HepG2 (cell line): ENCODE results near the gene ABCG8. TPM values are rescaled to one million over a fixed set of nuclear protein-coding genes. Genes with fewer than 3 reads are reported as not detected.

Source experiments
- ARNTL ChIP-seq: sonication (generic); formaldehyde crosslinking; IDR thresholded peaks from 2 replicates; pipeline ENCODE4 v1.4.0; 2020; ENCODE audit warnings: mild to moderate bottlenecking, missing genetic modification reagents
- IKZF4 ChIP-seq: sonication (generic); formaldehyde crosslinking; IDR thresholded peaks from 2 replicates; pipeline ENCODE4 v1.5.1; 2020; ENCODE audit warnings: borderline replicate concordance, mild to moderate bottlenecking, low read depth, missing genetic modification reagents; ENCODE audit errors: not compliant biosample characterization
- JDP2 ChIP-seq: sonication (generic); formaldehyde crosslinking; IDR thresholded peaks from 2 replicates; pipeline ENCODE4 v1.8.1; 2022; ENCODE audit warnings: missing genetic modification reagents, borderline replicate concordance
- NR2C2 ChIP-seq: sonication (generic); formaldehyde crosslinking; IDR thresholded peaks from 2 replicates; pipeline ENCODE4 v1.4.0; 2020; ENCODE audit warnings: missing genetic modification reagents, mild to moderate bottlenecking, moderate library complexity, borderline replicate concordance
- PCBP2 ChIP-seq: fragments of 200-400 bp; formaldehyde crosslinking; optimal IDR thresholded peaks from 2 replicates; pipeline ENCODE3; 2018; ENCODE audit warnings: low read length, low read depth; ENCODE audit not compliant: poor library complexity, severe bottlenecking
- POLR2AphosphoS2 ChIP-seq: IDR thresholded peaks from 2 replicates; pipeline ENCODE4 v1.6.1; 2011; ENCODE audit warnings: low read depth, low read length, improper control_type of control experiment
- PRPF4 ChIP-seq: fragments of 200-400 bp; formaldehyde crosslinking; IDR thresholded peaks from 2 replicates; pipeline ENCODE4 v1.6.1; 2016; ENCODE audit warnings: low read length, low read depth; ENCODE audit not compliant: poor library complexity, severe bottlenecking
- TBX2 ChIP-seq: sonication (generic); formaldehyde crosslinking; IDR thresholded peaks from 2 replicates; pipeline ENCODE4 v1.5.0; 2020; ENCODE audit warnings: missing genetic modification reagents, mild to moderate bottlenecking, borderline replicate concordance
- ZC3H13 ChIP-seq: sonication (generic); formaldehyde crosslinking; IDR thresholded peaks from 2 replicates; pipeline ENCODE4 v1.8.1; 2023; ENCODE audit warnings: mild to moderate bottlenecking, missing genetic modification reagents, moderate library complexity
- ZFP36L2 ChIP-seq: sonication (generic); formaldehyde crosslinking; IDR thresholded peaks from 2 replicates; pipeline ENCODE4 v1.4.0; 2020; ENCODE audit warnings: missing genetic modification reagents
- ZIK1 ChIP-seq: sonication (generic); formaldehyde crosslinking; IDR thresholded peaks from 2 replicates; pipeline ENCODE4 v1.5.0; 2020; ENCODE audit warnings: mild to moderate bottlenecking, low read depth, missing genetic modification reagents, borderline replicate concordance
- ZMYM2 ChIP-seq: sonication (generic); formaldehyde crosslinking; IDR thresholded peaks from 2 replicates; pipeline ENCODE4 v1.8.0; 2022; ENCODE audit warnings: mild to moderate bottlenecking, missing genetic modification reagents
- ZNF124 ChIP-seq: sonication (generic); formaldehyde crosslinking; IDR thresholded peaks from 2 replicates; pipeline ENCODE4 v1.4.0; 2020; ENCODE audit warnings: missing genetic modification reagents
- ZNF263 ChIP-seq: sonication (generic); formaldehyde crosslinking; IDR thresholded peaks from 2 replicates; pipeline ENCODE4 v1.4.0; 2020; ENCODE audit warnings: missing genetic modification reagents
- ZNF276 ChIP-seq: sonication (generic); formaldehyde crosslinking; IDR thresholded peaks from 2 replicates; pipeline ENCODE4 v1.4.0; 2020; ENCODE audit warnings: mild to moderate bottlenecking, low read depth, missing genetic modification reagents
- ZNF280B ChIP-seq: sonication (generic); formaldehyde crosslinking; IDR thresholded peaks from 2 replicates; pipeline ENCODE4 v1.5.0; 2020; ENCODE audit warnings: missing genetic modification reagents, mild to moderate bottlenecking, borderline replicate concordance
- ZNF282 ChIP-seq: fragments of 450-650 bp; IDR thresholded peaks from 2 replicates; pipeline ENCODE4 v1.6.1; 2018; ENCODE audit not compliant: partially characterized antibody
- ZNF3 ChIP-seq: IDR thresholded peaks from 2 replicates; pipeline ENCODE4 v1.7.0; 2017; ENCODE audit warnings: inconsistent platforms
- ZNF629 ChIP-seq: sonication (generic); formaldehyde crosslinking; conservative IDR thresholded peaks from 2 replicates; pipeline ENCODE4 v1.5.0; 2020; ENCODE audit warnings: missing genetic modification reagents
- ZNF646 ChIP-seq: sonication (generic); formaldehyde crosslinking; IDR thresholded peaks from 2 replicates; pipeline ENCODE4 v1.9.0; 2021; ENCODE audit warnings: mild to moderate bottlenecking, missing genetic modification reagents
- ZNF792 ChIP-seq: IDR thresholded peaks from 2 replicates; pipeline ENCODE4 v1.6.1; 2016
- polyA plus RNA-seq, 8 experiments: library from polyadenylated mRNA; depleted of rRNA in 3 of 8; stranded (reverse) in 7 of 8; unstranded in 1 of 8; fragments of >200 nt; fragmentation: Illumina TruSeq in 4 of 8; extraction: Trizol in 4 of 8; gene quantifications; 2 replicates each; pipeline versions ENCODE4 v1.2.1 to v1.2.3, GENCODE V29; 2011 to 2016; ENCODE audit warnings: low read depth in 4 of 8, missing spikeins in 1 of 8, mixed read lengths in 1 of 8; ENCODE audit not compliant: insufficient read depth in 1 of 8
- total RNA-seq, 5 experiments: library from RNA; depleted of rRNA; stranded (reverse); fragments of >200 nt; fragmentation: Illumina TruSeq; extraction: Trizol; gene quantifications; 2 replicates each; pipeline ENCODE4 v1.2.3, GENCODE V29; 2016; ENCODE audit warnings: low read depth in 1 of 5

Gene ABCG8
- total and polyA plus RNA-seq, 2 of the 13 experiments (the other 11 are each of a cell fraction or from before 2014, with no cell fraction given), result 8.1 to 8.8 TPM

- TF ChIP-seq ZNF280B (CRISPR knock-in tag), result 0 out of 2 replicates have a peak, but pooled peaks have one; percentile 67
- no peak for TF ChIP-seq PRPF4
- no peak for TF ChIP-seq ARNTL (CRISPR knock-in tag)
- no peak for TF ChIP-seq ZNF792 (CRISPR knock-in tag)
- TF ChIP-seq POLR2AphosphoS2, result no peak
- no peak for TF ChIP-seq IKZF4 (CRISPR knock-in tag)
- no peak for TF ChIP-seq ZNF629 (CRISPR knock-in tag)
- TF ChIP-seq ZNF276 (CRISPR knock-in tag), result no peak
- TF ChIP-seq PCBP2, result no peak
- no peak for TF ChIP-seq ZIK1
- TF ChIP-seq ZFP36L2 (CRISPR knock-in tag), result no peak
- no peak for TF ChIP-seq ZNF263 (CRISPR knock-in tag)
- no peak; the same call in 1 of the 2 replicates for TF ChIP-seq ZNF124
- no peak for TF ChIP-seq ZNF646
- TF ChIP-seq JDP2 (CRISPR knock-in tag), result no peak
- TF ChIP-seq ZNF282, result no peak
- TF ChIP-seq NR2C2, result no peak
- no peak for TF ChIP-seq ZC3H13 (CRISPR knock-in tag)
- no peak for TF ChIP-seq ZNF3 (CRISPR knock-in tag)
- TF ChIP-seq ZMYM2 (CRISPR knock-in tag), result no peak
- no peak for TF ChIP-seq TBX2 (CRISPR knock-in tag)
Observed at GRCh38 chr2:43877782-43878464, 39.2 kb downstream of the ABCG8 start (continued).
